Endodermal cell (in vitro differentiated cells): ENCODE measurements around the gene KIAA0232. TPM values are rescaled to one million over a fixed set of nuclear protein-coding genes. Genes with fewer than 3 reads are reported as not detected.
A peak's percentile ranks its signal among the peaks of the same experiment; 100 is the strongest.

Experiments
- DNase-seq: peaks from one replicate; pipeline ENCODE4 v3.0.0-alpha.2; 2017
- H3K27ac ChIP-seq: 2 replicates; pipeline ENCODE4 v1.5.1; 2013; ENCODE audit warnings: mild to moderate bottlenecking, low read depth, low read length, moderate library complexity
- H3K27me3 ChIP-seq: 2 replicates; pipeline ENCODE4 v1.6.1; 2013; ENCODE audit warnings: mild to moderate bottlenecking, low read length, moderate library complexity; ENCODE audit not compliant: insufficient read depth, control insufficient read depth, poor library complexity, severe bottlenecking
- H3K36me3 ChIP-seq: 2 replicates; pipeline ENCODE4 v1.7.0; 2013; ENCODE audit warnings: mild to moderate bottlenecking, low read length, moderate library complexity; ENCODE audit not compliant: control insufficient read depth, insufficient read depth
- H3K4me1 ChIP-seq: one replicate; pipeline ENCODE4 v1.7.0; 2013; ENCODE audit warnings: low read length; ENCODE audit not compliant: control insufficient read depth, insufficient read depth
- H3K4me3 ChIP-seq: 2 replicates; pipeline ENCODE4 v1.5.1; 2013; ENCODE audit warnings: mild to moderate bottlenecking, low read length, moderate library complexity
- H3K9ac ChIP-seq: 2 replicates; pipeline ENCODE4 v1.6.1; 2013; ENCODE audit warnings: mild to moderate bottlenecking, low read length, moderate library complexity; ENCODE audit not compliant: poor library complexity, severe bottlenecking; ENCODE audit errors: extremely low read depth
- H3K9me3 ChIP-seq: 2 replicates; pipeline ENCODE4 v1.6.1; 2013; ENCODE audit warnings: mild to moderate bottlenecking, low read length, moderate library complexity; ENCODE audit not compliant: control insufficient read depth
- H3K27ac Mint-ChIP-seq: 2 replicates; pipeline ENCODE4 v1.8.0; 2020; ENCODE audit warnings: mixed read lengths
- H3K27me3 Mint-ChIP-seq: 2 replicates; pipeline ENCODE4 v1.8.0; 2021; ENCODE audit warnings: mild to moderate bottlenecking, mixed read lengths; ENCODE audit not compliant: insufficient read depth
- H3K36me3 Mint-ChIP-seq: 2 replicates; pipeline ENCODE4 v1.8.0; 2020; ENCODE audit warnings: low read depth, mixed read lengths
- H3K4me1 Mint-ChIP-seq: 2 replicates; pipeline ENCODE4 v1.8.0; 2020; ENCODE audit warnings: mixed read lengths
- H3K4me3 Mint-ChIP-seq: 2 replicates; pipeline ENCODE4 v1.8.0; 2020; ENCODE audit warnings: mild to moderate bottlenecking, moderate library complexity, mixed read lengths
- H3K9me3 Mint-ChIP-seq: 2 replicates; pipeline ENCODE4 v1.8.0; 2020; ENCODE audit warnings: mild to moderate bottlenecking, mixed read lengths
- WGBS, 2 experiments: methylation state at CpG; one replicate each; pipeline versions ENCODE4 v1.1.5 to v1.1.7; 2013; ENCODE audit warnings: missing lambda C conversion rate in 2 of 2, mixed read lengths in 1 of 2; ENCODE audit not compliant: insufficient coverage in 1 of 2, insufficient read length in 1 of 2; 5-methylcytosine and 5-hydroxymethylcytosine counted together
- total RNA-seq, 2 donors: library from RNA; stranded (reverse); fragmentation: NEBNext Ultra II Directional in 1 of 2; extraction: Animal tissue kit (Norgen Biotek cat#: 25700) in 1 of 2; gene quantifications; 2 replicates in 1 of 2; 3 replicates in 1 of 2; pipeline ENCODE4 v1.2.1, GENCODE V29; 2021
- TF ChIP-seq, protein P1 (sequence below): fragments of 200-600 bp; sonication (generic); conservative IDR thresholded peaks from 2 replicates; pipeline ENCODE4 v1.5.0; 2021; ENCODE audit warnings: antibody characterized with exemption, mild to moderate bottlenecking

Gene KIAA0232
- total RNA-seq, 2 donors from 2014 or later, result 32.9 to 43.5 TPM

- TF ChIP-seq, protein P1, sequence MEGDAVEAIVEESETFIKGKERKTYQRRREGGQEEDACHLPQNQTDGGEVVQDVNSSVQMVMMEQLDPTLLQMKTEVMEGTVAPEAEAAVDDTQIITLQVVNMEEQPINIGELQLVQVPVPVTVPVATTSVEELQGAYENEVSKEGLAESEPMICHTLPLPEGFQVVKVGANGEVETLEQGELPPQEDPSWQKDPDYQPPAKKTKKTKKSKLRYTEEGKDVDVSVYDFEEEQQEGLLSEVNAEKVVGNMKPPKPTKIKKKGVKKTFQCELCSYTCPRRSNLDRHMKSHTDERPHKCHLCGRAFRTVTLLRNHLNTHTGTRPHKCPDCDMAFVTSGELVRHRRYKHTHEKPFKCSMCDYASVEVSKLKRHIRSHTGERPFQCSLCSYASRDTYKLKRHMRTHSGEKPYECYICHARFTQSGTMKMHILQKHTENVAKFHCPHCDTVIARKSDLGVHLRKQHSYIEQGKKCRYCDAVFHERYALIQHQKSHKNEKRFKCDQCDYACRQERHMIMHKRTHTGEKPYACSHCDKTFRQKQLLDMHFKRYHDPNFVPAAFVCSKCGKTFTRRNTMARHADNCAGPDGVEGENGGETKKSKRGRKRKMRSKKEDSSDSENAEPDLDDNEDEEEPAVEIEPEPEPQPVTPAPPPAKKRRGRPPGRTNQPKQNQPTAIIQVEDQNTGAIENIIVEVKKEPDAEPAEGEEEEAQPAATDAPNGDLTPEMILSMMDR, result no peak
- no peaks in the 10 kb centered on the region for H3K9me3 ChIP-seq
- H3K4me3 ChIP-seq, result no peak overlapping the region
- Mint-ChIP-seq H3K4me1 (no peaks in the 10 kb centered on the region), H3K27ac (no peak overlapping the region), H3K27me3 (no peaks in the 10 kb centered on the region), H3K4me3 (no peak overlapping the region), H3K9me3 (no peaks in the 10 kb centered on the region), H3K36me3 (peaks cover 74% of the 10 kb centered on the region)
- H3K9ac ChIP-seq, result no peak overlapping the region
- no peak for DNase-seq
- peaks cover 77% of the 10 kb centered on the region for H3K36me3 ChIP-seq
- no peaks in the 10 kb centered on the region for H3K4me1 ChIP-seq
- WGBS, 2 experiments, result 92 to 100% methylated on average over 1 to 4 of the region's 4 CpGs
- no peaks in the 10 kb centered on the region for H3K27me3 ChIP-seq
- H3K27ac ChIP-seq, result no peak overlapping the region
These were observed 92.9 kb downstream of the KIAA0232 start for GRCh38 chr4:6875431-6875831.

DNA sequence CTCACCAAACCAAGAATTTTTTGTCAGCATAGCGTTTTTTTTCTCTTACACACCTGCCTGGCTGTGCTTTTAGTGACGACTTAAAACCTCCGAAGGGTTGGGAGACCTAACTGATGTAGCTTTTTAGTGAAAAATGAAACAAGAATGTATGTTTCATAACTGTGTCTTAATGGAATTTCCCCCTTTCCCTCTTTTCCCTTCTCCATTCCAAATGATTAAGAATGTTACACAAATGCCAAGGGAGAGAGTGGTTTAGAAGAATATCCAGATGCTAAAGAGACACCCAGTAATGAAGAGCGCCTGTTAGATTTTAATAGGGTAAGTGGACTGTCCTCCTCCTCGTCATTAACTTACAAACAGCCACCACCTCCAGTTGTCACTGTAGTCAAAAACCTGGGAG is 93.9 kb downstream of the KIAA0232 start:
- Histone ChIP-seq H3K36me3 (peaks cover 78% of the 10 kb centered on the region), H3K4me1 (no peaks in the 10 kb centered on the region), H3K4me3 (no peak overlapping the region), H3K27me3 (no peaks in the 10 kb centered on the region), H3K27ac (no peak overlapping the region), H3K9me3 (no peaks in the 10 kb centered on the region), H3K9ac (no peak overlapping the region)
- Mint-ChIP-seq H3K9me3 (no peaks in the 10 kb centered on the region), H3K27me3 (no peaks in the 10 kb centered on the region), H3K27ac (peak overlapping the region; percentile 35), H3K4me3 (no peak overlapping the region), H3K36me3 (peaks cover 80% of the 10 kb centered on the region), H3K4me1 (no peaks in the 10 kb centered on the region)
- 90 to 100% methylated on average over 3 to 5 of the region's 5 CpGs for WGBS, 2 experiments
- TF ChIP-seq, protein P1, result no peak
- DNase-seq, result no peak

DNA sequence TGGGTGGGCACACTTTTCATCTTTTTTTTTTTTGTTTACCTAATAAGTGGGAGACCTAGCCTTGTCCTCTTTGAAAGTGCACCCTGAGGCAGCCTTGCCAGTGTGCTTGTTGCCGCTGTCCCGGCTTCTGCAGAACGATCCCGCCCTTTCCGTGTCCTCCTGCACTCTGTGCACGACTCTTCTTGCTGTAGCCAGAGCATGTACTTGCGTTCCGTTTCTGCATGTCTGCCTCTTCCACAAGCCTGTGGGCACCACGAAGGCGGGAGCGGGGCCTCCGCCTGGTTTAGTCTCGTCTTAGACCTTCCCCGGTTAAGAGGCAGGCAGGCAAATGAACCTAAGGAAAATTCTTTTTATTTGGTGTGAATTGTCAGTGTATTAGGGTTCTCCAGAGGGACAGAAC is 94.5 kb downstream of the KIAA0232 start:
- Mint-ChIP-seq H3K4me3 (no peak overlapping the region), H3K27me3 (no peaks in the 10 kb centered on the region), H3K4me1 (no peaks in the 10 kb centered on the region), H3K27ac (peak overlapping the region; percentile 35), H3K36me3 (peaks cover 80% of the 10 kb centered on the region), H3K9me3 (no peaks in the 10 kb centered on the region)
- TF ChIP-seq, protein P1, result no peak
- 97% methylated on average over 8 to 14 of the region's 14 CpGs for WGBS, 2 experiments
- Histone ChIP-seq H3K9me3 (no peaks in the 10 kb centered on the region), H3K9ac (no peak overlapping the region), H3K4me3 (no peak overlapping the region), H3K4me1 (no peaks in the 10 kb centered on the region), H3K27ac (no peak overlapping the region), H3K36me3 (peaks cover 78% of the 10 kb centered on the region), H3K27me3 (no peaks in the 10 kb centered on the region)
- DNase-seq, result no peak
